OCI-LY3 (cell line): ENCODE measurements around the gene LIX1L.

ENCODE experiments used
- H2AFZ ChIP-seq: fragments of 200-600, 300-600 bp; shearing (Covaris generic); 2 replicates; pipeline ENCODE4 v1.6.0; 2014; ENCODE audit warnings: antibody characterized with exemption, low read depth, low read length
- H3K27ac ChIP-seq: fragments of 200-600, 300-600 bp; sonication (generic); 2 replicates; pipeline ENCODE4 v1.5.1; 2014; ENCODE audit warnings: mild to moderate bottlenecking, low read length, moderate library complexity, mixed read lengths
- H3K27me3 ChIP-seq: fragments of 200-600, 300-600 bp; sonication (generic); 2 replicates; pipeline ENCODE4 v1.6.1; 2014; ENCODE audit warnings: low read depth, low read length, mixed read lengths
- H3K36me3 ChIP-seq: fragments of 200-600, 300-600 bp; sonication (generic); replicated peaks from 2 replicates; pipeline ENCODE3; 2014; ENCODE audit warnings: low read depth, low read length, mixed read lengths
- H3K4me1 ChIP-seq: fragments of 300-600, 200-600 bp; sonication (generic); 2 replicates; pipeline ENCODE4 v1.6.1; 2014; ENCODE audit warnings: low read length, mixed read lengths
- H3K4me2 ChIP-seq: fragments of 200-600, 300-600 bp; sonication (generic); 2 replicates; pipeline ENCODE4 v1.6.1; 2014; ENCODE audit warnings: low read length, mixed read lengths
- H3K4me3 ChIP-seq: fragments of 300-600, 200-600 bp; sonication (generic); 2 replicates; pipeline ENCODE4 v1.5.1; 2014; ENCODE audit warnings: antibody characterized with exemption, mild to moderate bottlenecking, low read length, moderate library complexity
- H3K79me2 ChIP-seq: fragments of 300-600, 200-600 bp; shearing (Covaris generic); 2 replicates; pipeline ENCODE4 v1.6.1; 2014; ENCODE audit warnings: mild to moderate bottlenecking, low read length, mixed read lengths
- H3K9ac ChIP-seq: fragments of 300-600, 200-600 bp; shearing (Covaris generic); 2 replicates; pipeline ENCODE4 v1.6.0; 2014; ENCODE audit warnings: mild to moderate bottlenecking, low read length, moderate library complexity
- H3K9me3 ChIP-seq: fragments of 200-600, 300-600 bp; shearing (Covaris generic); 2 replicates; pipeline ENCODE4 v1.6.1; 2014; ENCODE audit warnings: low read length, mixed read lengths; ENCODE audit not compliant: insufficient read depth
- H4K20me1 ChIP-seq: fragments of 200-600, 300-600 bp; sonication (generic); 2 replicates; pipeline ENCODE4 v1.6.1; 2016; ENCODE audit warnings: low read length, mixed read lengths; ENCODE audit not compliant: insufficient read depth
- CTCF ChIP-seq: fragments of 200-600, 300-600 bp; sonication (generic); IDR thresholded peaks from 2 replicates; pipeline ENCODE4 v1.5.1; 2014; ENCODE audit warnings: antibody characterized with exemption, low read length, low read depth
- EZH2phosphoT487 ChIP-seq: fragments of 200-600 bp; shearing (Covaris generic); IDR thresholded peaks from 2 replicates; pipeline ENCODE4 v1.6.1; 2018; ENCODE audit warnings: antibody characterized with exemption, mixed run types, low read depth

Gene LIX1L

GRCh38 chr1:145979746-145980456, 22.1 kb upstream of the LIX1L start:
- Histone ChIP-seq H3K9ac (peak overlapping the region; percentile 70), H3K4me1 (peaks cover 58% of the 10 kb centered on the region), H2AFZ (no peak overlapping the region; the same call in 1 of the 2 replicates)

GRCh38 chr1:145978854-145979745, 21.3 kb upstream of the LIX1L start:
- H3K9me3 ChIP-seq: no peaks in the 10 kb centered on the region
- H3K27ac ChIP-seq: peak overlapping the region; percentile 92
- H3K27me3 ChIP-seq: no peaks in the 10 kb centered on the region
- H3K36me3 ChIP-seq: no peaks in the 10 kb centered on the region
- H3K9ac ChIP-seq: peak overlapping the region; percentile 73
- TF ChIP-seq CTCF (peak; percentile 55), EZH2phosphoT487 (no peak)
- H3K79me2 ChIP-seq: no peaks in the 10 kb centered on the region
- peaks cover 51% of the 10 kb centered on the region for H3K4me1 ChIP-seq
- no peaks in the 10 kb centered on the region for H4K20me1 ChIP-seq
- peak overlapping the region; percentile 85 for H3K4me2 ChIP-seq
- peak overlapping the region; percentile 59 for H3K4me3 ChIP-seq
- no peak overlapping the region; the same call in 1 of the 2 replicates for H2AFZ ChIP-seq

More at GRCh38 chr1:145979746-145980456, 22.1 kb upstream of the LIX1L start:
- no peak for TF ChIP-seq EZH2phosphoT487
- no peak for TF ChIP-seq CTCF
- peak overlapping the region; percentile 53 for H3K4me3 ChIP-seq
- no peaks in the 10 kb centered on the region for H3K79me2 ChIP-seq
- no peaks in the 10 kb centered on the region for H3K36me3 ChIP-seq
- H3K4me2 ChIP-seq: peak overlapping the region; percentile 85
- no peaks in the 10 kb centered on the region for H4K20me1 ChIP-seq
- H3K9me3 ChIP-seq: no peaks in the 10 kb centered on the region
- peak overlapping the region; percentile 92 for H3K27ac ChIP-seq
- H3K27me3 ChIP-seq: no peaks in the 10 kb centered on the region

- H4K20me1 ChIP-seq: no peaks in the 10 kb centered on the region
- TF ChIP-seq EZH2phosphoT487 (no peak), CTCF (no peak)
- H3K27ac ChIP-seq: peak overlapping the region; percentile 92
- H3K9ac ChIP-seq: peak overlapping the region; percentile 73
- no peaks in the 10 kb centered on the region for H3K27me3 ChIP-seq
- peak overlapping the region; percentile 59 for H3K4me3 ChIP-seq
- H2AFZ ChIP-seq: no peak overlapping the region
- H3K79me2 ChIP-seq: no peaks in the 10 kb centered on the region
- H3K9me3 ChIP-seq: no peaks in the 10 kb centered on the region
- peak overlapping the region; percentile 85 for H3K4me2 ChIP-seq
- H3K4me1 ChIP-seq: peaks cover 48% of the 10 kb centered on the region
- H3K36me3 ChIP-seq: no peaks in the 10 kb centered on the region
These were observed 20.6 kb upstream of the LIX1L start for GRCh38 chr1:145978471-145978853.
